RKO (cell line): ENCODE data around the gene PDLIM7.

Source experiments
- DNase-seq: peaks from one replicate; pipeline ENCODE4 v3.0.0-alpha.2; 2016; ENCODE audit warnings: low spot score

Gene PDLIM7

GRCh38 chr5:177473443-177474001, 23.9 kb downstream of the PDLIM7 start, which contains the start of gene DBN1:
DBN1 (minus strand) TSS chr5:177473634; CDS start chr5:177473521, 113 bp downstream.
- DNase-seq: peak; percentile 61

- peak; percentile 49 for DNase-seq
Observed at GRCh38 chr5:177472460-177473442, 24.7 kb downstream of the PDLIM7 start.

GRCh38 chr5:177471610-177472356, 25.6 kb downstream of the PDLIM7 start:
- peak; percentile 63 for DNase-seq

- DNase-seq: peak; percentile 75
Observed at GRCh38 chr5:177470759-177471536, 26.5 kb downstream of the PDLIM7 start.

- no peak for DNase-seq
Observed at GRCh38 chr5:177469750-177470525, 27.5 kb downstream of the PDLIM7 start.

- no peak for DNase-seq
Observed at GRCh38 chr5:177468685-177469628, 28.4 kb downstream of the PDLIM7 start.

GRCh38 chr5:177468329-177468684, 29.1 kb downstream of the PDLIM7 start:
- no peak for DNase-seq

- DNase-seq: no peak
Observed at GRCh38 chr5:177467436-177467835, 30.0 kb downstream of the PDLIM7 start.

- DNase-seq: no peak
Observed at GRCh38 chr5:177466861-177467260, 30.5 kb downstream of the PDLIM7 start.

- no peak for DNase-seq
Observed at GRCh38 chr5:177465044-177465443, 32.4 kb downstream of the PDLIM7 start.

- no peak for DNase-seq
Observed at GRCh38 chr5:177462021-177462670, 35.3 kb downstream of the PDLIM7 start.

- no peak for DNase-seq
Observed at GRCh38 chr5:177459819-177460628, 37.4 kb downstream of the PDLIM7 start.

GRCh38 chr5:177459357-177459756, 38.0 kb downstream of the PDLIM7 start:
- DNase-seq: no peak

- DNase-seq: peak; percentile 59
Observed at GRCh38 chr5:177458912-177459350, 38.5 kb downstream of the PDLIM7 start.

- DNase-seq: no peak
Observed at GRCh38 chr5:177457852-177458681, 39.3 kb downstream of the PDLIM7 start.

- peak; percentile 99 for DNase-seq
Observed at GRCh38 chr5:177456976-177457851, 40.2 kb downstream of the PDLIM7 start.
